DMS53 (cell line): ENCODE results near the gene FREM1.
"Not testable (repeated sequence)": the region's sequence is repeated elsewhere in the genome, so short reads cannot be mapped to it uniquely, and the experiment has no call there.

Experiments
- DNase-seq: peaks from one replicate; lab custom pipeline; 2025; lab: John Stamatoyannopoulos, UW

FREM1 gene

DNA sequence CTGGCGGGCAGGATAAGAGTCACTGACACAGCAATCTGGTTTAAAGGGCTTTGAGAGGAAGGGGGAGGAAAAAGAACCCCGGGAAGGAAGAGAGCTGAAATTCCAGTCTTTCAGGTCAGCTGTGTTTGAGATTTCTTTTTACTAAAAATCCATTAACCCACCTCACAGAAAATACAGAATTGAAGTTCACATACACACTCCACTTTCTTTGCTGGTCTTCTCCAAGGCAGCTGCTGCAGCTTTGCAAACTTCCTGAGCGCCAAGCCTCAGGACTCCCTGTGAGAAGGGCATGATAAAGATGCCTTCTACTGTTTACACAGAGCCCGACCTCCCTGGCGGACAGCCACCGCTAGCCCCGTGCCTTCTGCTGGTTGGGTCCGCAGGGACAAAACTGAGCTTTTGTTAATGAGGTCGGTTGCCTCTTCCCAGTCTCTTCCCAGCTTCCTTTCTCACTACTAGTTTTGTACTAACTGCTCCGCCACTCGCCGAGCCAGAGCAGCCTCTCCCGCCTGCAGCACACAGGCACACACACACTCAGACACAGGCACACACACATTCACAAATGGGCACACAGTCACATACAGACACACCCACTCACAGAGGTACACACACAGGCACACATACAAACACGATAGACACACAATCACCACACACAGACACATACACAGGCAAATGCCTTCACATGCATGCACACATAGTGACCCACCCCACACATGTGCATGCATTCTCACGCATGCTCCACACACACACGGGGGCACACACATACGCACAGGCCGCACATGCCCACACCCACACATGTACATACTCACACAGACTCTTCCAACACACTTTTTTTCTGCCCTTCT, at the start of gene FREM1:
TSS of gene FREM1 (minus strand) at position 468 of the 845 bp plus-strand sequence. CDS start 41,451 bp downstream, outside the sequence.
- peak; percentile 11 for DNase-seq

GRCh38 chr9:14958989-14959388, 48.8 kb upstream of the FREM1 start:
- DNase-seq: no peak

- no peak for DNase-seq
These were observed 46.9 kb upstream of the FREM1 start for GRCh38 chr9:14957109-14957508.

DNA sequence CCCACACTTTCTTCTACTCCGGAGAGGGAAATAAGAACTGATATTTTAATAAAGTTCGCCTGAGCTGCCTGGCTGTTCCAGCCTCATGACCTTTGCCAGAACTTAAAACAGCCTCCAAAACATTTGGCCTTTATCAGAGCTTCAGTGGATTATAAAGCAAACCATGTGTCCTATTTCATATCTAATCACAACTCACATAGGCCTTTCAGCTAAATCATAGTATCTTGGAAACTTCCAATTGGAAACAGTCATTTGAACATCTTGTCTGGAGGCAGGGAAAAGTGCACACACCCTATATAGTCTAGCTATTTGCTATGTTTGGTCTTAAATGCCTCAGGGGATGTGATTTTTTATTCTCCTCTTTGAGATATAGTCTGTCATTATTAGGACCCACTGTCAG, 46.0 kb upstream of the FREM1 start:
- DNase-seq: no peak

DNA sequence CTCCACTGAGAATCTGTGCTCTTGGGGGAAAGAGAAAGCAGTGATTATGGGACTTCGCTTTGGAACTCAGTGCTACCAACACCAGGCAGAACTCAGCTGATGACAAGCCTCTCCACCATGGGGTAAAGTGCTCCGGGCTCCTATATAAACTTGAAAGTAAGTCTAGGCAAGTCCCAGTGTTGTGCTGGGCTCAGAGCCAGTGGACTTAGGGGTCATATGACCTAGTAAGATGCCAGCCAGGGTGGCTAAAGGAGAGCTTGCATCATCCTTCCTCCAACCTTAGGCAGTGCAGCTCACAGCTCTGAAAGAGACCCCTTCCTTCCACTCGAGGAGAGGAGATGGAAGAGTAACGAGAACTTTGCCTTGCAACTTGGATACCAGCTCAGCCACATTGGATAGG, 35.1 kb upstream of the FREM1 start:
- DNase-seq: no peak

GRCh38 chr9:14941501-14942405, 31.5 kb upstream of the FREM1 start:
- peak; percentile 5 for DNase-seq

DNA sequence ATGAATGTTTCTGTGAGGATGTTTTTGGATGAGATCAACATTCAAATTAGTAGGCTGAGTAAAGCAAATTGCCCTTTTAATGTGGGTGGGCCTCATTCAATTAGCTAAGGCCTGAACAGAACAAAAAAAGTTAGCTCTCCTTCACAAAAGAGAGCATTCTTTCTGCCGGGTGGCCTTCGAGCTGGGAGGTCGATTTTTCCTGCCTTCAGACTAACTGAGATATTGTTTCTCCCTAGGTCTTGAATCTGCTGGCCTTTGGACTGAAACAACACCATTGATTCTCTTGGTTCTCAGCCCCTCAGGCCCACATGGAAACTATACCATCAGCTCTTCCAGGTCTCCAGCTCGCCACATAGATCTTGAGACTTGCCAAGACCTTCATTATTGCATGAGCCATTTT, 29.1 kb upstream of the FREM1 start:
- no peak for DNase-seq

DNA sequence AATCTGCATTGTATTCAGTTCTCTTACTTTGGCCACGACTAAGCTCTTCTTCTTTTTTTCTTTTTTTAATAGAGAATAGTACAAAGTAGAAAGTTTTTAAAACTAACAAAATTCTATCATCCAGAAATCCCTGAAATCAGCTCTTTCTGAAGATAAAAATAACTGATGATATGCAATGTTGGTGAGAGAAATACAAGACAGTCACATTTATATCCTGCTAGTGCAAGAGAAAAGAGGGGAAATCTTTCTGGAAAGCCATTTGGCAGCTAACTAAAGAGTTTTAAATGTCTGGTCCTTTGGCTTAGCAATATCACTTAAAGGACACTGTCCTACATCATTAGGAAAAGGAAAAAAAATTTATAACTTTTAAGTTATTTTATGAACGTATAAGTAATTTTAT, 27.0 kb upstream of the FREM1 start:
- no peak for DNase-seq

DNA sequence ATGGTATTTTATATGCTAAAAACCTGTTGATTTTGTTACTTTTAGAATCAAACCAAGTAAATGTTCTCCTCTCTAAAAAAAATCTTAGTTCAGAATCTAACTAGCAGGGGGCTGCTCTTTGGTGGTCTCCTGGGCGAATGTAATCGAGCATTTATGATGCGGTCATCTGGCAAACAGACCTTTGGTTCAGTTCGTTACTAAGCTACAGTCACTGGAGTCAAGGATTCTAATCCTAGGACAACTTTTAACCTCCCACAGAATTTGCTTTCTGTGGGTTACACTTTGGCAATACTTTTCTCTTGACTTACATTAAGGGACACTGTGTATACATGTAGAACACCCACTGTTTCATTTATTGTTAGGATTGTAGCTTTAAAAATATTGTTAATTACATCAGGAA, 26.3 kb upstream of the FREM1 start:
- DNase-seq: no peak

DNA sequence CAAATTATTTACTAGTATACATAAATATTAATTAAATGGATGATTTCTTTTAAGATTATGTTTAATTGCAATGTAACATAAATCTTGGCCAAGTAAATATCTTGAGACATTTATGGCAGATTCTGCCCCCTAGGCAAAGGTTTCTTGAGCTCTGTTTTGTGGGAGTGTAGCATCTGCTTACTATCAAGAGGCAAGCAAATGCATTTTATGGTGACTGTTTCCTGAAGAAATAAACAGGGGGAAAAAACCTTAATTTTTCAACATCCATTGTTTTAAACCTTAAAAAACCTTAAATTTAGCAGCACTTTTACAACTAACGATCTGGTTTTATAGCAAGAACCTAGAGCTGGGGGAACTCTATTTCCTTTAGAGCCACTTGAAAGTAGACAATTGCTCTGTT, 25.7 kb upstream of the FREM1 start:
- no peak for DNase-seq

- no peak for DNase-seq
These were observed 25.0 kb upstream of the FREM1 start for GRCh38 chr9:14935106-14935751.

DNA sequence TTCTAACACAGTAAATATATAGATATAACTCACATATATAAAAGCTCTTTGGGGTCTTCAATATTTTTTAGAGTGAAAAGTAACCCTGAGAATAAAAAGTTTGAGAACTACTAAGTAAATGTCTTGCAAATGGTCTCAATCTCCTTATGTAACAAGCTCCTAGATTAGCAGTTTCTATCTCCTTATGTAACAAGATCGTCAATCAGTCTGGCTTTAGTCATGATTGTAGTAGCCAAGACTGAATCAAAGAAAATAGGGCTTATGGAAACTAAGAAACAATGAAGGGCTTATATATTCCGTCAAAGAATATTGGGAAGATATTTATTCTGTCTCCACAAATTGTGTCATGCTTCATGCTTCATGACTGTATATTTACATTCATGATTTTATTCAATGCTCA, 22.4 kb upstream of the FREM1 start:
- no peak for DNase-seq

GRCh38 chr9:14932231-14932630, 22.0 kb upstream of the FREM1 start:
- no peak for DNase-seq

GRCh38 chr9:14926941-14927624, 16.9 kb upstream of the FREM1 start:
- no peak for DNase-seq

GRCh38 chr9:14924230-14925219, 14.3 kb upstream of the FREM1 start:
- DNase-seq: no peak

GRCh38 chr9:14923701-14924100, 13.5 kb upstream of the FREM1 start:
- DNase-seq: no peak

- DNase-seq: not testable (repeated sequence)
These were observed 10.6 kb upstream of the FREM1 start for GRCh38 chr9:14920805-14921204.

GRCh38 chr9:14913366-14913765, 3.1 kb upstream of the FREM1 start:
- DNase-seq: no peak

DNA sequence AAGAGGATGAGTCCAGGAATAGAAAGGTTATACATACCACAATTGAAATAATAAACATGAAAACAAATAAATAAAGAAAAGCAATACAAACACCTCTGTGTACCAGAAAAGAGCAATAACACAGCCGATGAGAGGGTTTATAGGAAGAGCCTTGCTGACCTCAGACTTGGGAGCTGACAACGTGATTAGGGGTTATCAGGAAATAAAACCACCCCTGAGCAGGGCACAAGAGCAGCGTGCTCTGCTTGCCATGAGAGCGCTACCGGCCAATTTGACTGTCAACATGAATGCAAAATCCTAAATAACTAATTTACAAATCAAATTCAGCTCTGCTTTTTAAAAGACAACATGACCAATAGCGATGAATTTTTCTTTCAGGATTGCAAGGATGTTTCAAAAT, 2.6 kb upstream of the FREM1 start:
- DNase-seq: no peak

- DNase-seq: no peak
These were observed 818 bp upstream of the FREM1 start for GRCh38 chr9:14911046-14911445.

- no peak for DNase-seq
These were observed 647 bp downstream of the FREM1 start for GRCh38 chr9:14909601-14909960.
